Fibroblast of pulmonary artery (primary cell): ENCODE results near the gene PCSK5.

Source experiments
- DNase-seq: peaks from one replicate; pipeline ENCODE4 v3.0.0-alpha.2; 2010; ENCODE audit warnings: low read depth
- H3K4me3 ChIP-seq: replicated peaks from 2 replicates; pipeline ENCODE4 v1.5.1; 2011; ENCODE audit warnings: low read depth, mild to moderate bottlenecking, control low read depth, low read length, moderate library complexity
- CTCF ChIP-seq: IDR thresholded peaks from 2 replicates; pipeline ENCODE4 v1.5.1; 2011; ENCODE audit warnings: mild to moderate bottlenecking, control low read depth, low read length, inconsistent platforms; ENCODE audit errors: missing control alignments

The PCSK5 gene

GRCh38 chr9:75870450-75870849 is 20.0 kb upstream of the PCSK5 start:
- no peak overlapping the region for H3K4me3 ChIP-seq
- no peak for TF ChIP-seq CTCF
- no peak for DNase-seq

GRCh38 chr9:75871624-75872023 is 18.8 kb upstream of the PCSK5 start:
- H3K4me3 ChIP-seq: no peak overlapping the region
- no peak for TF ChIP-seq CTCF
- no peak for DNase-seq

GRCh38 chr9:75873712-75874111 is 16.8 kb upstream of the PCSK5 start:
- H3K4me3 ChIP-seq: no peak overlapping the region
- TF ChIP-seq CTCF: no peak
- no peak for DNase-seq

GRCh38 chr9:75876999-75877640 is 13.4 kb upstream of the PCSK5 start:
- no peak for TF ChIP-seq CTCF
- no peak for DNase-seq
- H3K4me3 ChIP-seq: no peak overlapping the region

- no peak for DNase-seq
- TF ChIP-seq CTCF: no peak
- no peak overlapping the region for H3K4me3 ChIP-seq
These were observed 12.0 kb upstream of the PCSK5 start for GRCh38 chr9:75878488-75878860.

- no peak for TF ChIP-seq CTCF
- no peak for DNase-seq
- H3K4me3 ChIP-seq: no peak overlapping the region
These were observed 9.9 kb upstream of the PCSK5 start for GRCh38 chr9:75880618-75881017.

- DNase-seq: no peak
- TF ChIP-seq CTCF: no peak
- no peak overlapping the region for H3K4me3 ChIP-seq
These were observed 8.7 kb upstream of the PCSK5 start for GRCh38 chr9:75881761-75882160.
